IMR-90 (cell line): Measurements from ENCODE around the gene IQGAP2. TPM values are rescaled to one million over a fixed set of nuclear protein-coding genes. Genes with fewer than 3 reads are reported as not detected.

Experiments
- ATAC-seq: fragments of 200-7000 bp; cut with Tn5 transposase; 2 replicates; pipeline ENCODE4 v1.9.1; 2020; ENCODE audit warnings: low read depth, mild to moderate bottlenecking, moderate library complexity
- BruUV-seq: library from RNA; stranded (reverse); fragments of 400-500 nt; replicated peaks from 2 replicates; lab custom pipeline; 2021; lab: Mats Ljungman, UMichigan
- CTCF ChIA-PET: fragments of 300-600 bp; formaldehyde crosslinking; extraction: SDS; loops from one replicate; lab custom pipeline; 2021; ENCODE audit warnings: antibody characterized with exemption; lab: Yijun Ruan, JAX
- POLR2A ChIA-PET: fragments of 300-600 bp; sonication (Branson Sonifier 250); formaldehyde crosslinking; loops from one replicate; lab custom pipeline; 2022; ENCODE audit warnings: antibody characterized with exemption; ENCODE audit not compliant: unreplicated experiment; lab: Charles Lee
- DNase-seq: peaks from one replicate; pipeline ENCODE4 v3.0.0; 2013
- H2AFZ ChIP-seq: replicated peaks from 2 replicates; pipeline ENCODE3; 2013; ENCODE audit warnings: low read length, mild to moderate bottlenecking; ENCODE audit not compliant: poor library complexity
- H2AK5ac ChIP-seq: 2 replicates; pipeline ENCODE4 v1.6.1; 2013; ENCODE audit warnings: low read depth, low read length, inconsistent platforms
- H2AK9ac ChIP-seq: replicated peaks from 2 replicates; pipeline ENCODE3; 2013; ENCODE audit warnings: mild to moderate bottlenecking, low read depth, low read length, moderate library complexity; ENCODE audit not compliant: poor library complexity
- H2BK120ac ChIP-seq: 2 replicates; pipeline ENCODE4 v1.6.1; 2013; ENCODE audit warnings: low read depth, low read length, inconsistent platforms
- H2BK15ac ChIP-seq: 3 replicates; pipeline ENCODE4 v1.6.1; 2013; ENCODE audit warnings: low read depth, low read length, inconsistent platforms
- H2BK20ac ChIP-seq: 2 replicates; pipeline ENCODE4 v1.6.1; 2013; ENCODE audit warnings: low read depth, mild to moderate bottlenecking, inconsistent platforms, low read length, moderate library complexity
- H2BK5ac ChIP-seq: 2 replicates; pipeline ENCODE4 v1.6.1; 2013; ENCODE audit warnings: mild to moderate bottlenecking, low read depth, low read length, inconsistent platforms; ENCODE audit not compliant: poor library complexity, severe bottlenecking
- H3K14ac ChIP-seq: replicated peaks from 2 replicates; pipeline ENCODE4 v1.6.1; 2013; ENCODE audit warnings: low read depth, low read length, inconsistent platforms
- H3K18ac ChIP-seq: 2 replicates; pipeline ENCODE4 v1.6.1; 2013; ENCODE audit warnings: low read depth, low read length, control low read depth
- H3K23ac ChIP-seq: 2 replicates; pipeline ENCODE4 v1.6.1; 2013; ENCODE audit warnings: low read depth, low read length, inconsistent platforms
- H3K27ac ChIP-seq: 2 replicates; pipeline ENCODE4 v1.5.1; 2013; ENCODE audit warnings: mild to moderate bottlenecking, control low read depth, low read length; ENCODE audit not compliant: insufficient read depth
- H3K27me3 ChIP-seq: 2 replicates; pipeline ENCODE4 v1.6.1; 2013; ENCODE audit warnings: low read length; ENCODE audit not compliant: control insufficient read depth, insufficient read depth
- H3K36me3 ChIP-seq: 2 replicates; pipeline ENCODE4 v1.6.1; 2013; ENCODE audit warnings: low read length, mixed read lengths; ENCODE audit not compliant: control insufficient read depth, insufficient read depth
- H3K4ac ChIP-seq: 2 replicates; pipeline ENCODE4 v1.6.1; 2013; ENCODE audit warnings: low read depth, low read length, inconsistent platforms
- H3K4me1 ChIP-seq: 2 replicates; pipeline ENCODE4 v1.6.1; 2013; ENCODE audit warnings: low read length, mixed read lengths; ENCODE audit not compliant: control insufficient read depth, insufficient read depth
- H3K4me2 ChIP-seq: 2 replicates; pipeline ENCODE4 v1.6.1; 2013; ENCODE audit warnings: low read depth, mild to moderate bottlenecking, control low read depth, low read length, moderate library complexity
- H3K4me3 ChIP-seq: 2 replicates; pipeline ENCODE4 v1.5.1; 2013; ENCODE audit warnings: low read depth, mild to moderate bottlenecking, control low read depth, low read length, moderate library complexity; ENCODE audit not compliant: insufficient read depth
- H3K56ac ChIP-seq: 2 replicates; pipeline ENCODE4 v1.6.1; 2013; ENCODE audit warnings: low read length, inconsistent platforms; ENCODE audit not compliant: insufficient read depth; ENCODE audit errors: extremely low read depth
- H3K79me1 ChIP-seq, 2 experiments: 2 replicates each; pipeline ENCODE4 v1.6.1; 2013; ENCODE audit warnings: low read length in 2 of 2, inconsistent platforms in 1 of 2, low read depth in 1 of 2
- H3K9ac ChIP-seq: 2 replicates; pipeline ENCODE4 v1.6.1; 2013; ENCODE audit warnings: low read depth, low read length, control low read depth
- H3K9me1 ChIP-seq: 2 replicates; pipeline ENCODE4 v1.6.1; 2013; ENCODE audit warnings: low read length, inconsistent platforms; ENCODE audit not compliant: insufficient read depth
- H3K9me3 ChIP-seq: 2 replicates; pipeline ENCODE4 v1.6.1; 2013; ENCODE audit warnings: low read length; ENCODE audit not compliant: control insufficient read depth, insufficient read depth
- H4K20me1 ChIP-seq: 2 replicates; pipeline ENCODE4 v1.6.1; 2013; ENCODE audit warnings: low read length, inconsistent platforms; ENCODE audit not compliant: insufficient read depth
- H4K5ac ChIP-seq: 2 replicates; pipeline ENCODE4 v1.6.1; 2013; ENCODE audit warnings: mild to moderate bottlenecking, low read depth, low read length, control low read depth
- H4K8ac ChIP-seq, 2 experiments: 2 replicates each; pipeline ENCODE4 v1.6.1; 2013; ENCODE audit warnings: low read depth in 2 of 2, low read length in 2 of 2, control low read depth in 1 of 2, inconsistent platforms in 1 of 2
- H4K91ac ChIP-seq: 2 replicates; pipeline ENCODE4 v1.6.1; 2013; ENCODE audit warnings: low read depth, low read length, inconsistent platforms; ENCODE audit not compliant: insufficient read depth
- BHLHE40 ChIP-seq: fragments of 150-350 bp; IDR thresholded peaks from 2 replicates; pipeline ENCODE4 v1.6.1; 2016; ENCODE audit warnings: mild to moderate bottlenecking, low read depth, low read length
- CEBPB ChIP-seq: IDR thresholded peaks from 2 replicates; pipeline ENCODE4 v1.6.1; 2012; ENCODE audit warnings: low read depth, low read length, improper control_type of control experiment
- CHD1 ChIP-seq: IDR thresholded peaks from 2 replicates; pipeline ENCODE4 v1.6.1; 2012; ENCODE audit warnings: low read depth, low read length, improper control_type of control experiment
- CTCF ChIP-seq: conservative IDR thresholded peaks from 2 replicates; pipeline ENCODE4 v1.5.1; 2012; ENCODE audit warnings: mild to moderate bottlenecking, low read depth, low read length, improper control_type of control experiment
- FOS ChIP-seq: fragments of 150-350 bp; IDR thresholded peaks from 2 replicates; pipeline ENCODE4 v1.6.1; 2016; ENCODE audit warnings: low read depth, low read length
- MAFK ChIP-seq: IDR thresholded peaks from 2 replicates; pipeline ENCODE4 v1.6.1; 2012; ENCODE audit warnings: low read depth, low read length, improper control_type of control experiment
- MAZ ChIP-seq: IDR thresholded peaks from 2 replicates; pipeline ENCODE4 v1.6.1; 2012; ENCODE audit warnings: low read depth, mild to moderate bottlenecking, low read length, improper control_type of control experiment, moderate library complexity, borderline replicate concordance
- MXI1 ChIP-seq: IDR thresholded peaks from 2 replicates; pipeline ENCODE4 v1.6.1; 2012; ENCODE audit warnings: low read depth, mild to moderate bottlenecking, low read length, moderate library complexity, borderline replicate concordance
- POLR2A ChIP-seq: IDR thresholded peaks from 2 replicates; pipeline ENCODE4 v1.6.1; 2012; ENCODE audit warnings: mild to moderate bottlenecking, low read depth, low read length
- RAD21 ChIP-seq: IDR thresholded peaks from 2 replicates; pipeline ENCODE4 v1.6.1; 2012; ENCODE audit warnings: low read length, improper control_type of control experiment
- RCOR1 ChIP-seq: IDR thresholded peaks from 2 replicates; pipeline ENCODE4 v1.6.1; 2012; ENCODE audit warnings: mild to moderate bottlenecking, low read length, improper control_type of control experiment; ENCODE audit not compliant: insufficient replicate concordance
- RFX5 ChIP-seq: IDR thresholded peaks from 2 replicates; pipeline ENCODE4 v1.8.0; 2012; ENCODE audit warnings: low read depth, mild to moderate bottlenecking, low read length, moderate library complexity
- SMC3 ChIP-seq: fragments of 150-350 bp; IDR thresholded peaks from 2 replicates; pipeline ENCODE4 v1.6.1; 2016; ENCODE audit warnings: low read depth, mild to moderate bottlenecking, antibody characterized with exemption, low read length, moderate library complexity
- USF2 ChIP-seq: fragments of 150-350 bp; IDR thresholded peaks from 2 replicates; pipeline ENCODE4 v1.6.1; 2017; ENCODE audit warnings: mild to moderate bottlenecking, antibody characterized with exemption, low read length, low read depth
- WGBS, 2 experiments: methylation state at CpG; one replicate each; pipeline versions ENCODE4 v1.1.5 to v1.1.7; 2013; ENCODE audit warnings: missing lambda C conversion rate in 2 of 2; ENCODE audit not compliant: insufficient read length in 1 of 2; ENCODE audit errors: extremely low coverage in 2 of 2; 5-methylcytosine and 5-hydroxymethylcytosine counted together
- dilution Hi-C: fragments of 300-500 bp; cut with HindIII; formaldehyde crosslinking; loops from one replicate; pipeline ENCODE4 v1.14.3; 2018; ENCODE audit warnings: low sequenced_read_pairs; ENCODE audit not compliant: unreplicated experiment
- in situ Hi-C: fragments of 300-500 bp; cut with MboI; formaldehyde crosslinking; loops from 3 replicates; pipeline ENCODE4 v1.14.3; 2019; ENCODE audit warnings: low sequenced_read_pairs, inconsistent platforms, mixed read lengths
- intact Hi-C: fragments of 100-400 bp; cut with micrococcal nuclease; formaldehyde crosslinking; loops from 2 replicates; pipeline ENCODE4 v1.10.0; 2022
- polyA plus RNA-seq, 3 experiments: library from polyadenylated mRNA; depleted of rRNA; stranded (reverse); fragments of >200 nt; gene quantifications; 2 replicates each; pipeline ENCODE4 v1.2.3, GENCODE V29; 2012; ENCODE audit warnings: low replicate concordance in 1 of 3
- total RNA-seq: library from RNA; depleted of rRNA; stranded (reverse); fragments of >200 nt; gene quantifications from 2 replicates; pipeline ENCODE4 v1.2.3, GENCODE V29; 2012

Gene IQGAP2
- total and polyA plus RNA-seq, 2 of the 4 experiments (the other 2 are of a cell fraction) = 0.21 to 0.36 TPM

- in situ Hi-C loops = no loop called here
- H3K9me3 ChIP-seq = no peaks in the 10 kb centered on the region
- peak overlapping the region; percentile 81 for H3K27ac ChIP-seq
- DNase-seq (no peak), ATAC-seq (no peak)
- H3K14ac ChIP-seq = peak overlapping the region; percentile 57
- H2AK5ac ChIP-seq = peak overlapping the region; percentile 77; the same call in 1 of the 2 replicates
- POLR2A ChIA-PET = no interaction called here
- TF ChIP-seq MXI1 (no peak), FOS (no peak), POLR2A (no peak), SMC3 (no peak), MAFK (no peak), CHD1 (no peak), CEBPB (no peak), USF2 (no peak), MAZ (no peak), RAD21 (no peak), RFX5 (no peak), BHLHE40 (no peak), RCOR1 (no peak), CTCF (no peak)
- H3K9me1 ChIP-seq = peaks cover 11% of the 10 kb centered on the region; the same call in 1 of the 2 replicates
- H2BK120ac ChIP-seq = peak overlapping the region; percentile 99
- H2BK15ac ChIP-seq = peak overlapping the region; percentile 98
- CTCF ChIA-PET = interaction anchor here (1.1 kb wide), 1 partner anchor 126 kb away, joined by 5 read pairs; the partner anchor contains the start of gene F2RL1
- H2BK20ac ChIP-seq = peak overlapping the region; percentile 81; the same call in 1 of the 2 replicates
- H3K9ac ChIP-seq = 0 out of 2 replicates have a peak overlapping the region, but pooled peaks have one; percentile 13
- H2AFZ ChIP-seq = peak overlapping the region; percentile 62
- intact Hi-C loops = no loop called here
- H3K4me2 ChIP-seq = peak overlapping the region; percentile 50; the same call in 1 of the 2 replicates
- no peak overlapping the region for H2AK9ac ChIP-seq
- H3K4me1 ChIP-seq = peaks cover 27% of the 10 kb centered on the region
- H3K4ac ChIP-seq = peak overlapping the region; percentile 83
- WGBS, 2 experiments = no CpG with 5 or more reads among the region's 6 CpGs
- H3K18ac ChIP-seq = peak overlapping the region; percentile 71
- H3K79me1 ChIP-seq = peaks cover 0 to 8% of the 10 kb centered on the region in 2 experiments; a peak in 2 of 4 replicates
- H3K27me3 ChIP-seq = no peaks in the 10 kb centered on the region
- H3K4me3 ChIP-seq = no peak overlapping the region
- peak overlapping the region; percentile 79 for H4K5ac ChIP-seq
- no peaks in the 10 kb centered on the region for H4K20me1 ChIP-seq
- no peaks in the 10 kb centered on the region for H3K36me3 ChIP-seq
- peak overlapping the region; percentile 88 for H4K91ac ChIP-seq
- dilution Hi-C loops = no loop called here
- peak overlapping the region; percentile 100 for H2BK5ac ChIP-seq
- no peak overlapping the region for H3K56ac ChIP-seq
- peak overlapping the region; percentile 43; the same call in 1 of the 2 replicates for H3K23ac ChIP-seq
- peak overlapping the region; percentile 64 to 75 for H4K8ac ChIP-seq
- BruUV-seq = no TSS peak
These were observed 289.1 kb downstream of the IQGAP2 start for GRCh38 chr5:76692274-76692540.
